Left ventricle myocardium superior (tissue), 1 donor: ENCODE results near the gene ILKAP. TPM values are rescaled to one million over a fixed set of nuclear protein-coding genes. Genes with fewer than 3 reads are reported as not detected.

Experiments
- ATAC-seq: fragments of 200-7000 bp; cut with Tn5 transposase; one replicate; pipeline ENCODE4 v1.9.1; 2020; ENCODE audit warnings: mild to moderate bottlenecking, moderate library complexity
- DNase-seq: peaks from one replicate; pipeline ENCODE4 v3.0.0-alpha.2; 2020
- intact Hi-C: fragments of 100-400 bp; cut with micrococcal nuclease; formaldehyde crosslinking; loops from one replicate; pipeline ENCODE4 v1.11.0; 2022
- total RNA-seq: library from RNA; stranded (reverse); fragmentation: NEBNext Ultra II Directional; extraction: Animal tissue kit (Norgen Biotek cat#: 25700); gene quantifications from one replicate; pipeline ENCODE4 v1.2.1, GENCODE V29; 2021
- donor health status: DM: no; HTN: yes; CAD: no; lungs with severe emphysema.

The ILKAP gene
- total RNA-seq, 1 donor from 2014 or later: 26.7 TPM

GRCh38 chr2:238238311-238238765, 34.8 kb upstream of the ILKAP start:
- intact Hi-C loops: no loop called here
- DNase-seq (no peak), ATAC-seq (no peak)

- ATAC-seq (no peak), DNase-seq (no peak)
- intact Hi-C loops: no loop called here
Observed at GRCh38 chr2:238237431-238238135, 34.1 kb upstream of the ILKAP start.

GRCh38 chr2:238236571-238236970, 33.1 kb upstream of the ILKAP start:
- ATAC-seq (no peak), DNase-seq (no peak)
- intact Hi-C loops: no loop called here

GRCh38 chr2:238235856-238236255, 32.4 kb upstream of the ILKAP start:
- intact Hi-C loops: no loop called here
- DNase-seq (no peak), ATAC-seq (no peak)

- intact Hi-C loops: no loop called here
- ATAC-seq: no peak
- no peak for DNase-seq
Observed at GRCh38 chr2:238235331-238235732, 31.8 kb upstream of the ILKAP start.

- ATAC-seq (no peak), DNase-seq (no peak)
- intact Hi-C loops: no loop called here
Observed at GRCh38 chr2:238233625-238234024, 30.1 kb upstream of the ILKAP start.

GRCh38 chr2:238231809-238232208, 28.3 kb upstream of the ILKAP start:
- no peak for ATAC-seq
- intact Hi-C loops: no loop called here

GRCh38 chr2:238231251-238231793, 27.8 kb upstream of the ILKAP start:
- intact Hi-C loops: no loop called here
- ATAC-seq (peak; percentile 78), DNase-seq (peak; percentile 87)

More at GRCh38 chr2:238231809-238232208, 28.3 kb upstream of the ILKAP start:
- no peak for DNase-seq

- intact Hi-C loops: no loop called here
- no peak for DNase-seq
- ATAC-seq: no peak
Observed at GRCh38 chr2:238230699-238231098, 27.2 kb upstream of the ILKAP start.

GRCh38 chr2:238228700-238229099, 25.2 kb upstream of the ILKAP start:
- intact Hi-C loops: no loop called here
- peak; percentile 44 for ATAC-seq

GRCh38 chr2:238227587-238228032, 24.1 kb upstream of the ILKAP start:
- no peak for ATAC-seq
- intact Hi-C loops: no loop called here
- no peak for DNase-seq

More at GRCh38 chr2:238228700-238229099, 25.2 kb upstream of the ILKAP start:
- no peak for DNase-seq

GRCh38 chr2:238226698-238227586, 23.4 kb upstream of the ILKAP start:
- intact Hi-C loops: no loop called here
- DNase-seq (no peak), ATAC-seq (no peak)

- intact Hi-C loops: no loop called here
- peak; percentile 45 for ATAC-seq
- peak; percentile 60 for DNase-seq
Observed at GRCh38 chr2:238225911-238226697, 22.6 kb upstream of the ILKAP start.

GRCh38 chr2:238225121-238225520, 21.6 kb upstream of the ILKAP start:
- DNase-seq: no peak
- intact Hi-C loops: no loop called here
- ATAC-seq: no peak

GRCh38 chr2:238224356-238225035, 21.0 kb upstream of the ILKAP start:
- intact Hi-C loops: no loop called here
- DNase-seq (no peak), ATAC-seq (no peak)

GRCh38 chr2:238220892-238221521, 17.5 kb upstream of the ILKAP start:
- peak; percentile 47 for ATAC-seq
- DNase-seq: no peak
- intact Hi-C loops: no loop called here

GRCh38 chr2:238220274-238220891, 16.9 kb upstream of the ILKAP start:
- intact Hi-C loops: no loop called here
- no peak for ATAC-seq
- no peak for DNase-seq
